ENCODE measurements around the gene NSUN5.

- TF ChIP-seq CTCF (IDR thresholded peaks at IDR 0.05 in 2 of 3, conservative IDR thresholded peaks at IDR 0.05 in 1 of 3; ENCODE audit: borderline replicate concordance in 1 of 3, insufficient read depth in 1 of 3, low read depth in 2 of 3, low read length in 2 of 3) = no peak
- no peak for TF ChIP-seq POLR2AphosphoS5 (IDR thresholded peaks at IDR 0.05; ENCODE audit: low read depth, low read length)
- TF ChIP-seq MAX (IDR thresholded peaks at IDR 0.05) = no peak
- TF ChIP-seq POLR2A (IDR thresholded peaks at IDR 0.05; ENCODE audit: borderline replicate concordance, extremely low read depth, insufficient read depth, insufficient read length) = no peak
- TF ChIP-seq EZH2phosphoT487 (IDR thresholded peaks at IDR 0.05; ENCODE audit: borderline replicate concordance) = no peak
- no peak for TF ChIP-seq REST (IDR thresholded peaks at IDR 0.05; ENCODE audit: low read depth)
- no peak for TF ChIP-seq RAD21 (IDR thresholded peaks at IDR 0.05; ENCODE audit: low read depth)
- no peak for TF ChIP-seq EZH2 (IDR thresholded peaks at IDR 0.05)
- TF ChIP-seq ZBTB33 (IDR thresholded peaks at IDR 0.05; ENCODE audit: extremely low read depth, insufficient replicate concordance, low read length) = no peak
- no peak for TF ChIP-seq ELF1 (IDR thresholded peaks at IDR 0.05; ENCODE audit: borderline replicate concordance, low read depth)
- TF ChIP-seq YY1 (IDR thresholded peaks at IDR 0.05; ENCODE audit: extremely low read depth, insufficient replicate concordance, low read depth, low read length) = no peak
Observed at GRCh38 chr7:73353243-73353642, 44.6 kb upstream of the NSUN5 start.

Data from HCT116 (cell line).